Coronary artery (tissue), 2 donors: ENCODE results near the gene LRRC1.

Experiments used
- DNase-seq: peaks from one replicate; pipeline ENCODE4 v3.0.0-alpha.2; 2017; ENCODE audit warnings: low spot score
- H3K27ac ChIP-seq, 2 donors: fragments of 200-600 bp; sonication (generic); one replicate each; pipeline ENCODE4 v1.5.1; 2016 to 2019
- H3K4me3 ChIP-seq: fragments of 200-600 bp; sonication (generic); 2 replicates; pipeline ENCODE4 v1.5.1; 2016; ENCODE audit warnings: mild to moderate bottlenecking, moderate library complexity
- CTCF ChIP-seq: fragments of 200-600 bp; sonication (generic); IDR thresholded peaks from one replicate; pipeline ENCODE4 v1.5.1; 2019; ENCODE audit warnings: antibody characterized with exemption

The LRRC1 gene

GRCh38 chr6:53825532-53826321 is 30.9 kb downstream of the LRRC1 start:
- DNase-seq: no peak
- peak overlapping the region in 1 of 2 donors; percentile 11 for H3K27ac ChIP-seq
- no peak for TF ChIP-seq CTCF
- H3K4me3 ChIP-seq: peak overlapping the region; percentile 36

GRCh38 chr6:53827531-53827930 is 32.7 kb downstream of the LRRC1 start:
- no peak overlapping the region for H3K27ac ChIP-seq
- TF ChIP-seq CTCF: no peak
- H3K4me3 ChIP-seq: no peak overlapping the region
- no peak for DNase-seq

GRCh38 chr6:53828215-53828614 is 33.4 kb downstream of the LRRC1 start:
- no peak for DNase-seq
- Histone ChIP-seq H3K4me3 (no peak overlapping the region), H3K27ac (no peak overlapping the region)
- no peak for TF ChIP-seq CTCF

- no peak for DNase-seq
- peak overlapping the region in 1 of 2 donors; percentile 20 for H3K27ac ChIP-seq
- no peak for TF ChIP-seq CTCF
- H3K4me3 ChIP-seq: no peak overlapping the region
Observed at GRCh38 chr6:53828966-53829697, 34.3 kb downstream of the LRRC1 start.

GRCh38 chr6:53829698-53830221 is 35.0 kb downstream of the LRRC1 start:
- no peak for DNase-seq
- Histone ChIP-seq H3K27ac (no peak overlapping the region), H3K4me3 (no peak overlapping the region)
- no peak for TF ChIP-seq CTCF

GRCh38 chr6:53830366-53830765 is 35.6 kb downstream of the LRRC1 start:
- no peak for TF ChIP-seq CTCF
- H3K4me3 ChIP-seq: no peak overlapping the region
- no peak for DNase-seq
- H3K27ac ChIP-seq: no peak overlapping the region
